Right renal pelvis (tissue), 4 donors: Measurements from ENCODE around the gene YIF1A. TPM values are rescaled to one million over a fixed set of nuclear protein-coding genes. Genes with fewer than 3 reads are reported as not detected.
"Not testable (repeated sequence)": the region's sequence is repeated elsewhere in the genome, so short reads cannot be mapped to it uniquely, and the experiment has no call there.

ENCODE experiments used
- DNase-seq, 4 donors: peaks; one replicate each; pipeline ENCODE4 v3.0.0-alpha.2; 2013; ENCODE audit warnings: low read depth in 4 of 4, low spot score in 3 of 4, missing footprints in 1 of 4
- polyA plus RNA-seq, 4 donors: library from polyadenylated mRNA; unstranded; fragments of 120-200 nt; gene quantifications; one replicate each; pipeline ENCODE4 v1.2.1, GENCODE V29; 2013; ENCODE audit not compliant: insufficient read length in 4 of 4

The YIF1A gene
- polyA plus RNA-seq, 4 donors = 48.5 to 67.8 (median 50.8) TPM

DNA sequence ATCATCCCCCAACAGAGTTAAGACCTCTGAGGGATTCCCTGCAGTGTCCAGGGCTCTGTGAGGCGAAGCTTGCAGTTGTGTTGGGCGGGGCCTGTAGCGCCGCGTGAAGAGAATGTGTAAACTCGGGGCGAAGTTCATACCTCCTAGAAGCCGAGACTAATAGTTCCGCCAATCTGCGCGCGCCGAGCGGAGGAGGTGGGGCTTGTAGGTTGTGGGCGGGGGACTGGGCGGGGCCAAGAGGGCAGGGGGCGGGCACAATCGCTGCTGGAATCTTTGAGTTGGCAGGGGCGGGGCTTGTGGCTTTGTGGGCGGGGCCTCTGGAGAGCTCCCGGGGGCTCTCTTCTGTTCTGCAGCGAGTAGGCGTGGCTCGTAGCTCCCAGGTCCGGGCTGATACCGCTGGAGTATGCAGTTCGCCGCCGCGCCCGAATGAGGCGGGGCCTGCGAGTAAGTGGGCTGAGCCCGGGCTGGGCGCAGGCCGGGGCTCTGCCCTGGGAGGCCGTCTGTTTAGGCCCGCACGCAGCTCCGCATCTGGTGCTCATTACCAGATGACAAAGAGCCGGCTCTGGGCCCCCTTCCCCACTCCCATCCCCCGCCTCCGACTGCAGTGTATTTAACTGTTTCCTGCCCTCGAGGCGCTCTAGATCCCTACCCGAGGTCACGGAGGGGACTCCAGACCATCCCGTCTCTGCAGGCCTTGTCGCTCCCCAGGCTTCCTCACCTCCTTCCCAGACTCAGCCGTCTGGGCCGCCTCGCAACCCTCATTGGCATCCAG is 23.8 kb upstream of the YIF1A start:
- DNase-seq = peak; percentile 92 to 95 (median 95)

DNA sequence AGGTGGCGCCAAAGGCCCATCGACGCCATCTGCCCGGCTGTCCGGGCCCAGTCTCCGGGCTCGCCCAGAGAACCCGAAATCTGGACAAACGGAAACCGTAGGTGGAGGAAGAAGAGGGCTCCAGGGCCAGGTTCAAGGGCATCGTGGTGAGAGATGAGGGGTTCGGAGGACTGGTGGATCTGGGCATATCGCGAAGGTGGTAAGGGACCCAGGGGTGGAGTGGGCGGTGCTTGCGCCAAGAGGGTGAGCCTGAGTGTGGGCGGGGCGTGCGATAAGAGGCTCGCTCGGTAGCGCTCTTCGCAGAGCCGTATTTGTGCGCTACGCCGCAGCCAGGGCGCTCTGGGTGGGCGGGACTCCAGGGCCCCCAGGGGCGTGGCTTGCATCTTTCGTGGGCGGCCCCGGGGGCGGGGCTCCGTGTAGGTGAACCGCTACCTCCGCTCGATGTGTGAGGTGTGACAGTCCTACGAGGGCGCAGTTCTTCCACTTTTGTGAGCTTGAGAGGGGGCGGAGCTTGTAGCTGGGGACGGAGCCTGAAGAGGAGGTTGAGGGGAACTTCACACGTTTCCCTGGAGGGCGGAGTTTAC is 23.1 kb upstream of the YIF1A start:
- DNase-seq = peak; percentile 74 to 91 (median 80)

DNA sequence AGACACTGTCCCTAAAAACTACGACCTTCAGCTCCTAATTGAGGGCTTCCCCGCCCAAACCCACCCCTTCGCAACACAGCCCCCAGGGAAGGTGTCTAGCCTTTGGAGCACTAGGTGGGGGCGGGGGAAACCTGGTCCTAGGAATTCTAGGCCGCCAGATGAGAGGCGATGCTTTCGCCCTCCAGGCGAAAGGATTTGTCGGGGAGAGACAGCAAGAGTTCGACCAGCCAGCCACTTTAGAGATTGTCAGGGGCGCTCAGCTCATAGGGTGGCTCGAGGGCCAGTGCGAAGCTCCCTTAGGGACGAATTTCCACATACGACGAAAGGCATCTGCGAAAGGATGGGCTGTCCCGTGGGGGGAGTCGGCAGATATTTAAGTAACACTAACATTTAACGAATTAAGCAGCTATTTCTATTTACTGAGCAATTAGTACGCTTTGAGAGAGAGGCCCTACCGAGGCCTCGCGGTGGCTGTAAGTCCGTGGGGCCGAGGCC is 22.6 kb upstream of the YIF1A start:
- DNase-seq = no peak

DNA sequence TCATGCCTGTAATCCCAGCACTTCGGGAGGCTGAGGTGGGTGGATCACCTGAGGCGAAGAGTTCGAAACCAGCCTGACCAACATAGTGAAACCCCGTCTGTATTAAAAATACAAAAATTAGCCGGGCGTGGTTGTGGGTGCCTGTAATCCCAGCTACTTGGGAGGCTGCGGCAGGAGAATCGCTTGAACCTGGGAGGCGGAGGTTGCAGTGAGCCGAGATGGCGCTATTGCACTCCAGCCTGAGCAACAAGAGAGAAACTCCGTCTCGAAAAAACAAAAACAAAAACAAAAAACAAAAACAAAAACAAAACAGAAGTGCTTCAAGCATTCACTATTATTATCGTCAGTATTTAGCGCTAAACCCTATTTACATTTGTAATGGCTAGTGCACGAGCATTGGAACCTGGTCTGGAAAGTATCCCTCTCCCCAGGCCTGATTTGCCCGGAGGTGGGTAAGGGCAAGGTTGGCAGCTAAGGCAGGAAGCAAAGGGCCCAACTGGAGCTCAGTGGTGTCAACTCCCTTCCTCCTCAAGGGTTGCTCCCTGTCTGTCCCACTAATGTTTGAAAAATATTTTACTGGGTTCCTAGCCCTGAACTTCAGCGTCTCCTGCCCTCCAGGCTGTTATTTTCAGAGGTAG is 22.0 kb upstream of the YIF1A start:
- not testable (repeated sequence) for DNase-seq

DNA sequence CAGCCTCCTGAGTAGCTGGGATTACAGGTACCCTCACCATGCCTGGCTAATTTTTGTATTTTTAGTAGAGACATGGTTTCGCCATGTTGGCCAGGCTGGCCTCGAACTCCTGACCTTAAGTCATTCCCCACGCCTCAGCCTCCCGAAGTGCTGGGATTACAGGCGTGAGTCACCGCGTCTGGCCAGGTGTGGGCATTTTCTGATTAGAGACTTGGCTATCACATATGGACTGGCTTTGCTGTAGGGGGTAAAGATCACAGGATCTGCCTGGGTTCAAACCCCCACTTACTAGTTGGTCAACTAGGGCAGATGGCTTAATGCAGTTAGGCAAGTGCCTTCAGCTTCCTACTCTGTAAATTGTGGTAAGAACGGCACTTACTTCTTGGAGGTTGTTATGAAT is 21.4 kb upstream of the YIF1A start:
- no peak for DNase-seq

DNA sequence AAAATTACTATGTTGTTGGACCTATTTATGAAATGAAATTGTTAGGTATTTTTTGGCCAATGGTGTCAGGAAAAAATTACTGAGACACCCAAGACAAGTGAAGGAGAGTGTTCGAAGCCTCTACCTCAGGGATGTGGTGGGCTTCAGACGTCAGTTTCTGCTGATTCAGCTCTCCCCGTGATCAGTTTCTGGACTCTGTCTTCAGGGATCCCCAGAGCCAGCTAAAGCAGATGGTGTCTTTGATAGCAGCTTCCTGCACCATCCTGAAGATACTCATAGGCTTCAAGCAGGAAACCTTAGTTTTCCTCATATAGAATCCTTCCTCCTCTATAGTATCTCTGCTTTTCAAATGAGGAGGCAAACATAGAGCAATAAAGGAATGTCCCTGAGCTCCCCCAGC is 20.5 kb upstream of the YIF1A start:
- no peak for DNase-seq

DNA sequence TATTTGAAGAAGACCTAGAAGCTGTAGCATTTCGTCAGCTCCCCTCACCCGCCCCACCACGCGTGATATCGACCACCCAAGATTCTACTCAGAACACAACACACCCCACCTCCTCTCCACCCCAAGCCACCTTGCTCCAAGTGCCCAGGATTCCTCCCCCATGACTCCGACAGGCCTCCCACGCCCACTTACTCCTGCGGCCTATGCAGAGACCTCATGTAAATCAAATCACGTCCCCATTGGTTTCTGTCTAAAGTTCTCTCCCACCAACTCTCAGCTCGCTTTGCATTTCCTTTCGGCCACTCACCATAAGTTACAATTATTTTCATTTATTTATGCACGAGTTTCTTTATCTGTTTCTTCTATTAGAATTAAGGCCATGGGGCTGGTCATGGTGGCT is 13.7 kb upstream of the YIF1A start:
- DNase-seq = no peak

DNA sequence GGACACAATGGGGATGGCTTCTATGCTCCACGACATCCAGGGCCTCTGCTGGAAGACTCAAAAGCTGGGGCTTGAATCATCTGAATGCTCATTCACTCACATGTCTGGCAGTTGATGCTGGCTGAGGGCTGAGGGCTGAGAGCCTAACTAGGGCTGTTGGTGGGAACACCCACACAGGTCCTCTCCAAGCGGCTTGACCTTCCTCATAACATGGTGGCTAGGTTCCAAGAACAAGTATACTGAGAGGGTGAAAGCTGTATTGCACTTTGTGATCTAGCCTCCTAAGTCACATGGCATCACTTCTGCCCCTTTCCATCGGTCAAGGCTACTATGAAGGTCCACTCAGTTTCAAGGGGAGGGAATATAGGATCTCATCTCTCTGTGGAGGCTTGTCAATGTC is 10.2 kb upstream of the YIF1A start:
- DNase-seq = no peak

DNA sequence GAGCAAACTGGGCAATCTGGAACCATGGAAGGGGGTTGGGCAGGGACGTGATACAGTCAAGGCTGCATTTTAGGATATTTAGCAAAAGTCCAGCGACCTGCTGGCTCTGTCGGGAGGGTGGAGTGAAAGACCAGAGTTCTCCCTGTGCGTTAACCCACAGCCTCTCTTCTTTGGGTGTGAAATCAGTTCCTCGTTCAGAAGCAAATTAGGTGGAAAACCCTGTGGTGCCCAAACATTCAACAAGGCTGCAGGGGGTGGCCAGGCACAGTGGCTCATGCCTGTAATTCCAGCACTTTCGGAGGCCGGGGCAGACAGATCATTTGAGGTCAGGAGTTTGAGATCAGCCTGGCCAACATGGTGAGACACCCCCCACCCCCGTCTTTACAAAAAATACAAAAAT is 8.7 kb upstream of the YIF1A start:
- DNase-seq = no peak

DNA sequence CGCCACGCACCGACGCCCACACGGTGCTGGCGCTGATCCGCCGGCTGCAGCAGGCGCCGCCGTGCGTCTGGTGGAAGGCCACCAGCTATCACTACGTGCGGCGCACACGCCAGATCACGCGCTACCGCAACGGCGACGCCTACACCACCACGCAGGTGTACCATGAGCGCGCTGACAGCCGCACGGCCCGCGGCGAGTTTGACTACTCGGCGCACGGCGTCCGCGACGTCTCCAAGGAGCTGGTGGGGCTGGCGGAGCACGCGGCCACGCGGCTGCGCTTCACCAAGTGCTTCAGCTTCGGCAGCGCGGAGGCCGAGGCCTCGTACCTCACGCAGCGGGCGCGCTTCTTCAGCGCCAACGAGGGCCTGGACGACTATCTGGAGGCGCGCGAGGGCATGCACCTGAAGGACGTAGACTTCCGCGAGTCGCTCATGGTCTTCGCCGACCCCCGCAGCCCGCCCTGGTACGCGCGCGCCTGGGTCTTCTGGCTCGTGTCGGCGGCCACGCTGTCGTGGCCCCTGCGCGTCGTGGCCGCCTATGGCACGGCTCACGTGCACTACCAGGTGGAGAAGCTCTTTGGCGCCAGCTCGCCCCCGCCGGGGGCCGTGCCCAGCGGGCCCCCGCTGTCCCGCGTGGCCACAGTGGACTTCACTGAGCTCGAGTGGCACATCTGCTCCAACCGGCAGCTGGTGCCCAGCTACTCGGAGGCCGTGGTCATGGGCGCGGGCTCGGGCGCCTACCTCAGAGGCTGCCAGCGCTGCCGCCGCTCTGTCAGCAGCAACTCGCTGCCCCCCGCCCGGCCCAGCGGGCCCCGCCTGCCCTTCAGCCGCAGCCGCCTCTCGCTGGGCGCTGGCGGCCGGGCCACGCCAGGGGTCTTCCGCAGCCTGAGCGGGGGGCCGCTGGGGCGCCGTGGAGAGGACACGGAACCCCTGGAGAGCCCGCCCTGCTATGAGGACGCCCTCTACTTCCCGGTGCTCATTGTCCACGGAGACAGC is 6.0 kb upstream of the YIF1A start:
- no peak for DNase-seq

DNA sequence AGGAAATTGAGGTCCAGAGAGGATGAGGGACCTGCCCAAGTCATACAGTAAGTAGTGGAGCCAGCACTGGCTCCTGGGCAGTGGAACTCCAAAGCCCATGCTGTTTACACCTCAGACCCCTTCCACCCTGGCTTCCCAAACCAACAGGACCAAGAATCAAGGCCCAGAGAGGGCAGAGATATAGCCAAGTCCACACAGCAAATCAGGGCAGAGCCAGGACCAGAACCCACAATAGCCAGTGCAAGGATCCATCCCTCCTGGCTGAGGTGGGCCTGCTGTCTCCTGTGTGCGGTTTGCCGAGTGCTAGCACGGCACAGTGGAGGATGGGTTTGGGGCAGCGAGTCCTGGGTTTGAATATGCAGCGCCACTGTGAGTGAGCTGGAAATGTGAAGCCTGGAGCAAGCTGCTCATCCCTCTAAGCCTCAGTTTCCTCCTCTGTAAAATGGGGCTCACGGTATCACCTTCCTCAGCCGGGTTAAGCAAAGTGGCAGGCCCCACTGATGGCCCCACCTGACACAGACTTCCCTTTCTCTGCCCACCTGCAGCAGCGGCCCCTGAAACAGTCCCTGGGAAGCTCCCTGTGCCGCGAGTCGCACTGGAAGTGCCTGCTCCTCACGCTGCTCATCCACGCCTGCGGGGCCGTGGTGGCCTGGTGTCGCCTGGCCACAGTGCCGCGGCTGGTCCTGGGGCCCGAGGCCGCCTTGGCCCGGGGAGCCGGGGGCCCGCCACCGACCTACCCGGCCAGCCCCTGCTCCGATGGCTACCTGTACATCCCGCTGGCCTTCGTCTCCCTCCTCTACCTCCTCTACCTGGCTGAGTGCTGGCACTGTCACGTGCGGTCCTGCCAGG is 5.1 kb upstream of the YIF1A start:
- no peak for DNase-seq

DNA sequence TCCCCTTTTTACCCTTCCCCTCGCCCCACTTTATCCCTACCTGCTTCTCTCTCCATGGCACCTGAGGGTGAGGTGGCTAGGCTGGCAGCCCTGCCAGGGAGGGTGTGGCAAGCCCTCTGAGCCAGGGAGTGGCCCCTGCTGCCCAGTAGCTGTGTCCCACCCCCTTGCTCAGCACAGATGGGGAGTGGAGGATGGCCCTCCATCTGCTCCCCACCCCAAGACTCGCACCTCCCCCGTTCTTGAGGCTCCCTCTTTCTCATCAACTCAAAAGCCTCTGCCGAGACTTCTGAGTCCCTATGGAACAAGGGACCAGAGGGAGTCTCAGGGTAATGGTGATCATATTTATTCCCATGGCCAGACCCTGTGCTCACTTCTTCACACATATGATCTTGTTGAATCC is 4.4 kb upstream of the YIF1A start:
- DNase-seq = no peak

DNA sequence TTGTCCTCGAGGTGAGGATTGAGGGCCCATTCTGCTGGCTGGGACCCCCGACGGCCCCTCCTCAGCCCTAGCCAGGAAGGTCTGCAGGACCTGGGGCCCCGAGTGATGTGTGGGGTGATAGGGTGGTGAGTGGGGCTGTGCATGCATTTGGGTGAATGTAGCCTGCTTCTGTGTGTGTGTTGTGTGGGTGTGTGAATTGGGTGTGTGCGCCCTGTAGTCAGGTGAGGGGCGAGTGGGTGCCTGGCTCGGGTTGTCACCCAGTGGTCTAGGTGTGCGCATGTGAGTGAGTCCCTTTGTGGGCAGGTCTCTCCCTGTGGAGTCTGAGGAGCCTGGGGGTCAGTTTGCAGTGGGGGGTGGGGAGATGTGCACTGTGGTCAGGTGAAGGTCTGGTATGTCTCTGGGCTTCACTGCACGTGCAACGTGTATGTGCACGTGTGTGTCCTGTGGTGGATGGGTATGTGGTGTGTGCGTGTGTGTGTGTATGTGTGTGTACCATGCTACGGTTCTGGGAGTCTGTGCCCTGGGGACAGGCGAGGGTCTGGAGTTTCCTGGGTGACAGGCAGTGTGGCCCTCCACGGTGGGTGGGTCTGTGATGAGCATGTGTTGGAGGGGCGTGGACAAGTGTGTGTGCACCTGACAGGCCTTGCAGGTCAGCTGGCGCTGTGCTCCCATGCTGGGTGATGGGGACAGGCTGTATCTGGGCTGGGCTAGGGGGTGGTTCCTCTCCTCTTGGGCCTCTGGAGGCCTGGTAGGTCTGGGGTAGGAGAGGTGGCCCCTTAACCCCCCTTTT is 3.8 kb upstream of the YIF1A start:
- DNase-seq = no peak

DNA sequence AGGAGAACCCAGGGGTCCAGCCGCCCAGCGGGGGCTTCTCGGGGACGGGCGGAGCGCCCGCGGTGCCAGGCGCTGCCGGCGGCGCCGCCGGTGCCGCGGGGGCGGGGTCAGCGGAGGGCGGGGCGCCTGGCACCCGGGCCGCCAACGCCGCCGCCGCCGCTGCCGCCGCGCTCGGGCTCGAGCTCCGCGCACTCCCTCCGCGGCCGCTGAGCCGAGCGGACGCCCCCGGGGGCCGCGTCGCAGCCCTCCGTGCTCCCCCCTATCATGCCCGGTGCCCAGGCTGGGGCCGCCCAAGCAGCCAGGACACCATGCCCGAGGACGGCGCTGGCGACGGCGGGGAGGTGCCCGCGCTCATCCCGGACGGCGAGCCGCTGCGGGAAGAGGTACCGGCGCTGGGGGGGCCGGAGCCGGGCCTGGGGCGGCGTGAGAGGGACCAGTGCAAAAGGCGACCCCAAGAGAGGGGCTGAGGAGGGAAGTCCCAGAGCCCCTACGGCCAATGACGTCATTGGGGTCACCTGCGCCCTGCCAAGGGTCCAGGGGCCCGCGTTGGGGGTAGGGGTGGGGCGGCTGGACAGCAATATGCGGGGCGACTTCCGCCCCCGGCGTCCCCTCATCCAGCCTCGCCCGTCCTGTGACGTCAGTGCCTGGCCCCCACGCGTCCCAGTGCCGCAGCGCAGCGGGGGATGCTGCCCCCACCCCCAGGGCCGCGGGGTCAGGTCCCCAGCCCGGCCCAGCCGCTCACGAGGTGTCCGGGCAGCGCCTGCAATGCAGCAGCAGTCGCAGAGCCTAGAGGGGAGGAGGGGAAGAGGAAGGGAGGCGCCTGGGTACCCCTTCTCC is 3.0 kb upstream of the YIF1A start, which contains the start of gene TMEM151A:
Gene TMEM151A (plus strand): TSS at position 189 of the 837 bp plus-strand sequence. CDS start 120 bp downstream, at position 309.
- no peak for DNase-seq

DNA sequence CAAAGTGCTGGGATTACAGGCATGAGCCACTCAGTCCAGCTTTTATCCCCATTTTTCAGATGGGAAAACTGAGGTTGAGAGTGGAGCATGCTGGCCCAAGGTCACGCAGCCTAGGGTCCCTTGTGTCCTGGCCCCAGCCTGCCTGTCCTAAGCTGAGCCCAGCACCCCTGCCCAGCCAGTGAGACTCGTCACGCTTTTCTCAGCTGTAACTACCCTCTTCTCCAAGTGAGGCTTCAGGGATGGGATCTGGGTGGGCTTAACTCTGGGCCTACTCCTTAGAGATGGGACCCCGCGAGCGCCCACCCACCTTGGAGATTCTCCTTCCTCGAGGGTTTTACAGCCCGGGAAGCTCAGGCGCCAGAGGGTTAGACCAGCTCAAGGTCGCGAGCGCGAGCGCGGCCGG is 2.4 kb upstream of the YIF1A start:
- no peak for DNase-seq

DNA sequence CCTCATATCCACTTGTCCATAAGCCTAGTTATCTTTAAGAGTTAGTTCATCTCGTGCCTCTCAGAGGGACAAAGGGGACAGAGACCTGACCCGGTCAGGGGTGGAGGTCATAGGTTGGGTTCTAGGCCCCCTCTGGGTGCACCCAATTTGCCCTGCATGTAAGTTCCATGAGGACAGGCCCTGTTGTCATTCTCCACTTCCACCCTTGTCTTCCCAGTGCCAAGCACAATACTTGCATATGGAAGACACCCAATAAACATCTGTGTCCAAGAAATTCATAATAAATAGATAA is 1.3 kb upstream of the YIF1A start:
- DNase-seq = no peak

DNA sequence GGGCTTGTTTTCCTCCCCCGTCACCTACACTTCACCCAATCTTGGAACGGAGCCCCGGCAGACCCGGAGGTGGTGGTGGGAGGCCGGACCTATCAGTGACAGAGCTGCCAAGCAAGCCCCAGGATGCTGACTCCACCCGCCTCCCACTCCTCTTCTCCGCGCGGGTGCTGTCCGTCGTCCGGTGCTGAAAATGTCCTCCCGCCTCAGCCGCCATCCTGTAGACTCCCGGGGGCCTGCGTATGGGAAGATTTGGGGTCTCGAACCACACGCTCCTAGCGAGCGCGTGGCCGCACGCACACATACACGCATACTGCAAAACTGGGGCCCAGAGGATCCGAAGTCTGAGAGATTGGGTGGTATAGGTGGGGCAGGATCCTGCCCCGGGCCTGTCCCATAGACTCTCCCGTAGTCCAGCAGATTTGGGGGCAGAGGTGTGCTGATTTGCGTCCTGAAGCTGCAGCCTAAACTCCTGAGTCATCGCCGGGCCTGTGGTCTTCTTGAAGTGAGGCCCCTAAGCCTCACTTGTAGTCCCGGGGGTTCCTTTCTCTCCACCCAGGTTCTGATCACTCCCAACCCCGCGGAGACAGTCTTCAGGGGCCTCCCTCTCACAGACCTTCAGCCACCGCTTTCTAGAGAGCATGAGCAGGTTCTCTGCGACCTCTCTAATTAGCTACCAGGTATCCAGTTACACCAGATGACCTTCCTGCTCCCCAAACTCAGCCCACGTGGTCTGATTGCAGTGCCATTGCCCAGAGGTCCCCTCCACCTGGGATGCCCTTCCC is 796 bp upstream of the YIF1A start:
- DNase-seq = peak in 3 of 4 donors; percentile 67 to 78 (median 69)
